ENCODE measurements around the gene DHRS3. TPM values are rescaled to one million over a fixed set of nuclear protein-coding genes. Genes with fewer than 3 reads are reported as not detected.

Gene DHRS3
- total and polyA plus RNA-seq, 2 donors (not counting 1 experiment from before 2014, with no cell fraction given), result 0.37 TPM

- TF ChIP-seq EZH2 (IDR thresholded peaks at IDR 0.05; ENCODE audit: borderline replicate concordance, insufficient read depth, low read depth, low read length, poor library complexity, severe bottlenecking) (no peak), CTCF (IDR thresholded peaks at IDR 0.05) (no peak)
These were observed 1.2 kb downstream of the DHRS3 start for GRCh38 chr1:12616709-12617373.

More at GRCh38 chr1:12616709-12617373, 1.2 kb downstream of the DHRS3 start:
- H3K9me3 ChIP-seq (ENCODE audit: control extremely low read depth in 1 of 3, control insufficient read depth in 2 of 3, insufficient read depth in 1 of 3, low read length in 2 of 3), result peaks cover 0 to 6% (median 0%) of the 10 kb centered on the region in 3 donors
- H3K4me1 ChIP-seq (ENCODE audit: control insufficient read depth in 2 of 2, insufficient read depth in 2 of 2, low read length in 2 of 2), result peaks cover 29 to 46% of the 10 kb centered on the region in 2 donors
- H3K4me3 ChIP-seq (ENCODE audit: control extremely low read depth in 1 of 5, extremely low read depth in 1 of 5, insufficient read depth in 1 of 5, low read depth in 2 of 5, low read length in 4 of 5), result peak overlapping the region in 4 of 5 experiments; percentile 11 to 71 (median 58)
- H4K20me1 ChIP-seq (ENCODE audit: control insufficient read depth, insufficient read depth, low read length, poor library complexity, severe bottlenecking), result no peaks in the 10 kb centered on the region
- no peaks in the 10 kb centered on the region for H3K36me3 ChIP-seq (replicated peaks in 1 of 2; ENCODE audit: control extremely low read depth in 1 of 2, control insufficient read depth in 1 of 2, extremely low read depth in 1 of 2, insufficient read depth in 2 of 2, low read length in 1 of 2)
- intact Hi-C loops (cut with micrococcal nuclease), result no loop called here
- H2AFZ ChIP-seq (ENCODE audit: insufficient read depth, low read depth, low read length, poor library complexity, severe bottlenecking), result peak overlapping the region; percentile 27
- peaks cover 0 to 57% (median 11%) of the 10 kb centered on the region in 4 experiments for H3K27me3 ChIP-seq (replicated peaks in 1 of 4; ENCODE audit: control extremely low read depth in 1 of 4, control insufficient read depth in 3 of 4, insufficient read depth in 4 of 4, low read length in 3 of 4)
- 2% methylated on average over 46 of the region's 53 CpGs for WGBS (ENCODE audit: insufficient coverage)
- POLR2A ChIA-PET, result no interaction called here
- Mint-ChIP-seq H3K4me3 (peak overlapping the region; percentile 86), H3K27ac (no peak overlapping the region), H3K4me1 (peaks cover 42% of the 10 kb centered on the region), H3K27me3 (peaks cover 61% of the 10 kb centered on the region), H3K9me3 (ENCODE audit: insufficient read depth) (no peaks in the 10 kb centered on the region)
- peak; percentile 27 for DNase-seq
- H3K9ac ChIP-seq (ENCODE audit: low read length), result peak overlapping the region; percentile 63
- CTCF ChIA-PET, result interaction anchor here (0.8 to 1.5 kb wide), 5 partner anchors 15 to 492 kb away, joined by 3 to 5 read pairs (median 4); no protein-coding TSS in a partner anchor
- H3K27ac ChIP-seq (ENCODE audit: low read length in 2 of 2), result no peak overlapping the region
- no peaks in the 10 kb centered on the region for H3K79me2 ChIP-seq (ENCODE audit: control insufficient read depth, insufficient read depth, low read length)
- peak overlapping the region; percentile 92 for H3K4me2 ChIP-seq (replicated peaks; ENCODE audit: low read depth, low read length, poor library complexity, severe bottlenecking)
- ATAC-seq (ENCODE audit: low read depth), result no peak

Measured in B cell (primary cell).